Measurements from ENCODE around the gene MAP3K8. TPM values are rescaled to one million over a fixed set of nuclear protein-coding genes. Genes with fewer than 3 reads are reported as not detected.

Gene MAP3K8
- total and polyA plus RNA-seq, 2 donors from 2014 or later: 6.7 to 41.6 TPM

- Histone ChIP-seq H3K27me3 (ENCODE audit: control insufficient read depth, insufficient read depth, low read length) (no peaks in the 10 kb centered on the region), H3K36me3 (ENCODE audit: control insufficient read depth in 2 of 3, insufficient read depth in 3 of 3, low read length in 3 of 3) (no peaks in the 10 kb centered on the region), H3K4me3 (ENCODE audit: low read length in 3 of 3) (no peak overlapping the region), H3K9ac (ENCODE audit: low read length in 3 of 3) (no peak overlapping the region), H3K27ac (ENCODE audit: low read depth in 2 of 2, low read length in 2 of 2) (no peak overlapping the region), H3K4me1 (ENCODE audit: control insufficient read depth in 2 of 3, insufficient read depth in 2 of 3, low read depth in 1 of 3, low read length in 3 of 3) (peaks cover 0 to 3% (median 0%) of the 10 kb centered on the region in 3 donors), H3K9me3 (ENCODE audit: control insufficient read depth in 2 of 3, insufficient read depth in 1 of 3, low read length in 3 of 3) (no peaks in the 10 kb centered on the region)
- no peak for DNase-seq
- intact Hi-C loops (cut with DNase I): loop anchor here (10.0 kb wide), 1 partner anchor 138 kb away; no protein-coding TSS in a partner anchor
- no peak for TF ChIP-seq CTCF (IDR thresholded peaks at IDR 0.05; ENCODE audit: borderline replicate concordance, extremely low read depth, insufficient read depth)
- no peak for FAIRE-seq
Measured at GRCh38 chr10:30396698-30397097, 37.3 kb upstream of the MAP3K8 start.

- intact Hi-C loops (cut with DNase I): loop anchor here (10.0 kb wide), 1 partner anchor 137 kb away; no protein-coding TSS in a partner anchor
- no peak overlapping the region for H3K4me3 ChIP-seq (ENCODE audit: low read length in 3 of 3)
Measured at GRCh38 chr10:30398193-30398592, 35.8 kb upstream of the MAP3K8 start.

GRCh38 chr10:30398788-30399187, 35.2 kb upstream of the MAP3K8 start:
- intact Hi-C loops (cut with DNase I): loop anchor here (10.0 kb wide), 1 partner anchor 136 kb away; no protein-coding TSS in a partner anchor
- H3K9me3 ChIP-seq (ENCODE audit: control insufficient read depth in 2 of 3, insufficient read depth in 1 of 3, low read length in 3 of 3): no peaks in the 10 kb centered on the region
- no peaks in the 10 kb centered on the region for H3K4me1 ChIP-seq (ENCODE audit: control insufficient read depth in 2 of 3, insufficient read depth in 2 of 3, low read depth in 1 of 3, low read length in 3 of 3)
- DNase-seq: no peak
- no peak for FAIRE-seq
- no peak overlapping the region for H3K9ac ChIP-seq (ENCODE audit: low read length in 3 of 3)
- no peak overlapping the region for H3K4me3 ChIP-seq (ENCODE audit: low read length in 3 of 3)
- H3K27me3 ChIP-seq (ENCODE audit: control insufficient read depth, insufficient read depth, low read length): no peaks in the 10 kb centered on the region
- no peak for TF ChIP-seq CTCF (IDR thresholded peaks at IDR 0.05; ENCODE audit: borderline replicate concordance, extremely low read depth, insufficient read depth)
- H3K27ac ChIP-seq (ENCODE audit: low read depth in 2 of 2, low read length in 2 of 2): no peak overlapping the region
- H3K36me3 ChIP-seq (ENCODE audit: control insufficient read depth in 2 of 3, insufficient read depth in 3 of 3, low read length in 3 of 3): no peaks in the 10 kb centered on the region

More at GRCh38 chr10:30398193-30398592, 35.8 kb upstream of the MAP3K8 start:
- H3K36me3 ChIP-seq (ENCODE audit: control insufficient read depth in 2 of 3, insufficient read depth in 3 of 3, low read length in 3 of 3): no peaks in the 10 kb centered on the region
- no peak overlapping the region for H3K27ac ChIP-seq (ENCODE audit: low read depth in 2 of 2, low read length in 2 of 2)
- H3K4me1 ChIP-seq (ENCODE audit: control insufficient read depth in 2 of 3, insufficient read depth in 2 of 3, low read depth in 1 of 3, low read length in 3 of 3): no peaks in the 10 kb centered on the region
- H3K9me3 ChIP-seq (ENCODE audit: control insufficient read depth in 2 of 3, insufficient read depth in 1 of 3, low read length in 3 of 3): no peaks in the 10 kb centered on the region
- no peaks in the 10 kb centered on the region for H3K27me3 ChIP-seq (ENCODE audit: control insufficient read depth, insufficient read depth, low read length)
- no peak for TF ChIP-seq CTCF (IDR thresholded peaks at IDR 0.05; ENCODE audit: borderline replicate concordance, extremely low read depth, insufficient read depth)
- no peak overlapping the region for H3K9ac ChIP-seq (ENCODE audit: low read length in 3 of 3)
- DNase-seq (no peak), FAIRE-seq (no peak)

GRCh38 chr10:30403494-30403893, 30.5 kb upstream of the MAP3K8 start:
- no peak for TF ChIP-seq CTCF (IDR thresholded peaks at IDR 0.05; ENCODE audit: borderline replicate concordance, extremely low read depth, insufficient read depth)
- no peak overlapping the region for H3K27ac ChIP-seq (ENCODE audit: low read depth in 2 of 2, low read length in 2 of 2)
- FAIRE-seq (no peak), DNase-seq (no peak)
- intact Hi-C loops (cut with DNase I): no loop called here
- peaks cover 0 to 6% (median 0%) of the 10 kb centered on the region in 3 donors for H3K9me3 ChIP-seq (ENCODE audit: control insufficient read depth in 2 of 3, insufficient read depth in 1 of 3, low read length in 3 of 3)
- no peaks in the 10 kb centered on the region for H3K27me3 ChIP-seq (ENCODE audit: control insufficient read depth, insufficient read depth, low read length)
- H3K4me1 ChIP-seq (ENCODE audit: control insufficient read depth in 2 of 3, insufficient read depth in 2 of 3, low read depth in 1 of 3, low read length in 3 of 3): no peaks in the 10 kb centered on the region
- H3K4me3 ChIP-seq (ENCODE audit: low read length in 3 of 3): no peak overlapping the region
- H3K36me3 ChIP-seq (ENCODE audit: control insufficient read depth in 2 of 3, insufficient read depth in 3 of 3, low read length in 3 of 3): no peaks in the 10 kb centered on the region
- H3K9ac ChIP-seq (ENCODE audit: low read length in 3 of 3): no peak overlapping the region

Data from kidney (tissue), 14 donors.